Fibroblast of lung (primary cell): Measurements from ENCODE around the gene GFPT2.

Experiments
- EZH2 ChIP-seq: IDR thresholded peaks from 2 replicates; pipeline ENCODE4 v1.5.1; 2012; ENCODE audit warnings: low read length, control low read depth, mild to moderate bottlenecking; ENCODE audit errors: missing control alignments
- TF ChIP-seq, protein P1 (sequence below), 2 donors: IDR thresholded peaks in 1 of 2; conservative IDR thresholded peaks in 1 of 2; 1 replicate in 1 of 2; 2 replicates in 1 of 2; pipeline ENCODE4 v1.5.1; 2011 to 2012; ENCODE audit warnings: low read length in 2 of 2, control low read depth in 1 of 2, inconsistent platforms in 1 of 2, low read depth in 1 of 2, mild to moderate bottlenecking in 1 of 2

DNA sequence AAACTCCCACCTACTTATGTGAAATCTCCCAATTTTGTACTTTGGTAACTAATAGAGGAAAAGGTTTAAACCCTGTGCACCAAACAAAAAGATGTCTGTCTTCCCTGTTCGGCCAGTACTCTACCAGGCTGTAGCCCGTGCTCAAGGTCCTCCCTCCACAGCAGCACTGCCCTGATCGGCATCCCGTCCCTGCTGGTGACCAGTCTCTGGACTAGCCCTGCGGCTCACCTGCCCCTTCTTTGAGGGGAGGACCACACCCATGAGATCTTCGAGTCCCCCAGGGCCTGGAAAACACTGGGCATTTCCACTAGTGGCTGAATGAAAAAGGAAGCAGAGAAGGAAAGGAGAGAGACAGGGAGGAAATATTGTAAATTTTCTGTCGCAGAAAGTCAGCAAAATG, 2.8 kb downstream of the GFPT2 start:
- TF ChIP-seq, protein P1, sequence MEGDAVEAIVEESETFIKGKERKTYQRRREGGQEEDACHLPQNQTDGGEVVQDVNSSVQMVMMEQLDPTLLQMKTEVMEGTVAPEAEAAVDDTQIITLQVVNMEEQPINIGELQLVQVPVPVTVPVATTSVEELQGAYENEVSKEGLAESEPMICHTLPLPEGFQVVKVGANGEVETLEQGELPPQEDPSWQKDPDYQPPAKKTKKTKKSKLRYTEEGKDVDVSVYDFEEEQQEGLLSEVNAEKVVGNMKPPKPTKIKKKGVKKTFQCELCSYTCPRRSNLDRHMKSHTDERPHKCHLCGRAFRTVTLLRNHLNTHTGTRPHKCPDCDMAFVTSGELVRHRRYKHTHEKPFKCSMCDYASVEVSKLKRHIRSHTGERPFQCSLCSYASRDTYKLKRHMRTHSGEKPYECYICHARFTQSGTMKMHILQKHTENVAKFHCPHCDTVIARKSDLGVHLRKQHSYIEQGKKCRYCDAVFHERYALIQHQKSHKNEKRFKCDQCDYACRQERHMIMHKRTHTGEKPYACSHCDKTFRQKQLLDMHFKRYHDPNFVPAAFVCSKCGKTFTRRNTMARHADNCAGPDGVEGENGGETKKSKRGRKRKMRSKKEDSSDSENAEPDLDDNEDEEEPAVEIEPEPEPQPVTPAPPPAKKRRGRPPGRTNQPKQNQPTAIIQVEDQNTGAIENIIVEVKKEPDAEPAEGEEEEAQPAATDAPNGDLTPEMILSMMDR (conservative IDR thresholded peaks at IDR 0.05 in 1 of 2, IDR thresholded peaks at IDR 0.05 in 1 of 2; ENCODE audit: low read depth in 1 of 2, low read length in 2 of 2): no peak
- TF ChIP-seq EZH2: no peak
